ENCODE measurements around the gene ANKS1B. TPM values are rescaled to one million over a fixed set of nuclear protein-coding genes. Genes with fewer than 3 reads are reported as not detected.

The ANKS1B gene
- total RNA-seq, 3 donors from 2014 or later (not counting 1 experiment from before 2014, with no cell fraction given): not detected

DNA sequence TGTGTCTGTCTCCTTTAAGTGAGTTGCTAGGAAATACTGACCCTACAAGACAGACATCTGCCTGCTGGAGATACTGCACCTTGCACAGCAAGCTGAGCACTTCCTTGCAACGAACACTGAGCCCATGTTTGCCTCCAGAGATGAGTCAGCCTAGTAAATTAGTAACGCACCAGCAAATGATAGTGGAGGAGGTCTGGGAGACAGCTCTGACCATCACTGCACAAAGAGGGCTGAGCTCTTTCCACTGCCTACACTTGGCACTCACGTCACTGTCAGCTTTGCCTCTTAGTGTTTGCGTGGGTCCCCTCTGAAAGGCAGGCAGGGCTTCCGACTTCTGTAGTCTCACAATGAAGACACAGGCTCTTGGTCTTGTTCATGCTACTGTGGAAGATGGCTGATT is 1230.6 kb downstream of the ANKS1B start:
- Mint-ChIP-seq H3K9me3 (no peaks in the 10 kb centered on the region), H3K27ac (no peak overlapping the region), H3K36me3 (no peaks in the 10 kb centered on the region), H3K4me1 (no peaks in the 10 kb centered on the region), H3K4me3 (no peak overlapping the region), H3K27me3 (ENCODE audit: low read depth in 2 of 2) (peaks cover 0 to 13% of the 10 kb centered on the region in 2 donors)
- H3K27ac ChIP-seq (ENCODE audit: low read length): no peak overlapping the region
- ATAC-seq: no peak
- H3K4me3 ChIP-seq (ENCODE audit: low read length): no peak overlapping the region
- H3K9me3 ChIP-seq (ENCODE audit: control insufficient read depth, insufficient read depth, low read length): no peaks in the 10 kb centered on the region
- WGBS (ENCODE audit: insufficient coverage): 69% methylated on average over 5 of the region's 5 CpGs
- no peaks in the 10 kb centered on the region for H3K4me1 ChIP-seq (ENCODE audit: control insufficient read depth, insufficient read depth, low read length)
- intact Hi-C loops (cut with micrococcal nuclease): no loop called here
- no peaks in the 10 kb centered on the region for H3K36me3 ChIP-seq (ENCODE audit: control insufficient read depth, insufficient read depth, low read length)
- no peak for DNase-seq
- no peaks in the 10 kb centered on the region for H3K27me3 ChIP-seq (ENCODE audit: control insufficient read depth, insufficient read depth, low read length)
- TF ChIP-seq CTCF (IDR thresholded peaks at IDR 0.05): no peak

GRCh38 chr12:98752726-98753125 is 1232.0 kb downstream of the ANKS1B start:
- no peaks in the 10 kb centered on the region for H3K9me3 Mint-ChIP-seq
- Histone ChIP-seq H3K4me1 (ENCODE audit: control insufficient read depth, insufficient read depth, low read length) (no peaks in the 10 kb centered on the region), H3K9me3 (ENCODE audit: control insufficient read depth, insufficient read depth, low read length) (no peaks in the 10 kb centered on the region), H3K36me3 (ENCODE audit: control insufficient read depth, insufficient read depth, low read length) (no peaks in the 10 kb centered on the region), H3K27ac (ENCODE audit: low read length) (no peak overlapping the region), H3K27me3 (ENCODE audit: control insufficient read depth, insufficient read depth, low read length) (no peaks in the 10 kb centered on the region), H3K4me3 (ENCODE audit: low read length) (no peak overlapping the region)
- H3K36me3 Mint-ChIP-seq: no peaks in the 10 kb centered on the region
- H3K4me3 Mint-ChIP-seq: no peak overlapping the region
- H3K27ac Mint-ChIP-seq: no peak overlapping the region
- 79% methylated on average over 5 of the region's 5 CpGs for WGBS (ENCODE audit: insufficient coverage)
- DNase-seq (no peak), ATAC-seq (no peak)
- intact Hi-C loops (cut with micrococcal nuclease): no loop called here
- H3K4me1 Mint-ChIP-seq: no peaks in the 10 kb centered on the region
- TF ChIP-seq CTCF (IDR thresholded peaks at IDR 0.05): no peak
- H3K27me3 Mint-ChIP-seq (ENCODE audit: low read depth in 2 of 2): peaks cover 0 to 18% of the 10 kb centered on the region in 2 donors

GRCh38 chr12:98751580-98752115 is 1233.1 kb downstream of the ANKS1B start:
- no peaks in the 10 kb centered on the region for H3K4me1 ChIP-seq (ENCODE audit: control insufficient read depth, insufficient read depth, low read length)
- H3K4me1 Mint-ChIP-seq: no peaks in the 10 kb centered on the region
- no peak for DNase-seq
- no peak overlapping the region for H3K27ac ChIP-seq (ENCODE audit: low read length)
- H3K27me3 ChIP-seq (ENCODE audit: control insufficient read depth, insufficient read depth, low read length): peaks cover 1% of the 10 kb centered on the region
- no peak for ATAC-seq
- H3K36me3 Mint-ChIP-seq: no peaks in the 10 kb centered on the region
- H3K4me3 ChIP-seq (ENCODE audit: low read length): no peak overlapping the region
- H3K4me3 Mint-ChIP-seq: no peak overlapping the region
- WGBS (ENCODE audit: insufficient coverage): 78% methylated on average over 4 of the region's 4 CpGs
- TF ChIP-seq CTCF (IDR thresholded peaks at IDR 0.05): no peak
- intact Hi-C loops (cut with micrococcal nuclease): no loop called here
- H3K36me3 ChIP-seq (ENCODE audit: control insufficient read depth, insufficient read depth, low read length): no peaks in the 10 kb centered on the region
- H3K27me3 Mint-ChIP-seq (ENCODE audit: low read depth in 2 of 2): peaks cover 6 to 27% of the 10 kb centered on the region in 2 donors
- no peaks in the 10 kb centered on the region for H3K9me3 ChIP-seq (ENCODE audit: control insufficient read depth, insufficient read depth, low read length)
- no peaks in the 10 kb centered on the region for H3K9me3 Mint-ChIP-seq
- H3K27ac Mint-ChIP-seq: no peak overlapping the region

GRCh38 chr12:98750511-98750910 is 1234.2 kb downstream of the ANKS1B start:
- H3K27ac ChIP-seq (ENCODE audit: low read length): no peak overlapping the region
- intact Hi-C loops (cut with micrococcal nuclease): no loop called here
- ATAC-seq (no peak), DNase-seq (no peak)
- TF ChIP-seq CTCF (IDR thresholded peaks at IDR 0.05): no peak
- H3K4me3 ChIP-seq (ENCODE audit: low read length): no peak overlapping the region
- H3K4me1 ChIP-seq (ENCODE audit: control insufficient read depth, insufficient read depth, low read length): peaks cover 8% of the 10 kb centered on the region
- peaks cover 9% of the 10 kb centered on the region for H3K27me3 ChIP-seq (ENCODE audit: control insufficient read depth, insufficient read depth, low read length)
- no peaks in the 10 kb centered on the region for H3K9me3 ChIP-seq (ENCODE audit: control insufficient read depth, insufficient read depth, low read length)
- no peaks in the 10 kb centered on the region for H3K36me3 ChIP-seq (ENCODE audit: control insufficient read depth, insufficient read depth, low read length)
- Mint-ChIP-seq H3K4me1 (peaks cover 6 to 7% of the 10 kb centered on the region in 2 donors), H3K27me3 (ENCODE audit: low read depth in 2 of 2) (peaks cover 14 to 36% of the 10 kb centered on the region in 2 donors), H3K4me3 (no peak overlapping the region), H3K9me3 (no peaks in the 10 kb centered on the region), H3K36me3 (no peaks in the 10 kb centered on the region), H3K27ac (no peak overlapping the region)
- WGBS (ENCODE audit: insufficient coverage): 86% methylated on average over 9 of the region's 9 CpGs

Measured in natural killer cell (primary cell).